H1 (cell line): ENCODE measurements around the gene CALHM3. TPM values are rescaled to one million over a fixed set of nuclear protein-coding genes. Genes with fewer than 3 reads are reported as not detected.

Experiments
- CTCF ChIA-PET: fragments of 300-600 bp; sonication (Branson Sonifier 250); formaldehyde crosslinking; loops from one replicate; lab custom pipeline; 2021; ENCODE audit not compliant: partially characterized antibody; lab: Charles Lee
- POLR2A ChIA-PET: fragments of 300-600 bp; sonication (Branson Sonifier 250); formaldehyde crosslinking; loops from one replicate; lab custom pipeline; 2021; ENCODE audit warnings: inconsistent platforms; ENCODE audit not compliant: partially characterized antibody; lab: Charles Lee
- DNase-seq, 2 experiments: peaks; one replicate each; pipeline versions ENCODE4 v3.0.0 to v3.0.0-alpha.2; 2010 to 2022; ENCODE audit warnings: low spot score in 2 of 2, low read depth in 1 of 2, mixed read lengths in 1 of 2
- FAIRE-seq: peaks from 2 replicates; lab custom pipeline; 2011; peaks lifted over from hg19 to GRCh38; lab: Jason Lieb, UNC
- H2AFZ ChIP-seq: 2 replicates; pipeline ENCODE4 v1.8.1; 2012; ENCODE audit warnings: low read length, inconsistent platforms
- H2AK5ac ChIP-seq: 2 replicates; pipeline ENCODE4 v1.6.1; 2013; ENCODE audit warnings: low read depth, low read length
- H2BK120ac ChIP-seq: replicated peaks from 2 replicates; pipeline ENCODE3; 2013; ENCODE audit warnings: low read depth, low read length, inconsistent platforms
- H2BK12ac ChIP-seq: 2 replicates; pipeline ENCODE4 v1.6.1; 2013; ENCODE audit warnings: low read depth, low read length
- H2BK15ac ChIP-seq: 2 replicates; pipeline ENCODE4 v1.6.1; 2013; ENCODE audit warnings: low read length
- H2BK20ac ChIP-seq: 2 replicates; pipeline ENCODE4 v1.6.1; 2013; ENCODE audit warnings: low read length
- H2BK5ac ChIP-seq: 2 replicates; pipeline ENCODE4 v1.6.1; 2013; ENCODE audit warnings: low read depth, low read length
- H3K14ac ChIP-seq: 2 replicates; pipeline ENCODE4 v1.6.1; 2013; ENCODE audit warnings: inconsistent platforms; ENCODE audit not compliant: insufficient read length
- H3K18ac ChIP-seq: 2 replicates; pipeline ENCODE4 v1.6.1; 2013; ENCODE audit warnings: low read length; ENCODE audit errors: extremely low read depth
- H3K23ac ChIP-seq: 2 replicates; pipeline ENCODE4 v1.6.1; 2013; ENCODE audit warnings: inconsistent platforms; ENCODE audit not compliant: insufficient read length
- H3K23me2 ChIP-seq: 2 replicates; pipeline ENCODE4 v1.6.1; 2013; ENCODE audit warnings: low read depth, low read length
- H3K27ac ChIP-seq: 2 replicates; pipeline ENCODE4 v1.6.1; 2011; ENCODE audit warnings: low read depth, low read length, inconsistent platforms
- H3K27me3 ChIP-seq, 4 experiments: replicated peaks in 1 of 4; 1 replicate in 1 of 4; 2 replicates in 3 of 4; pipeline versions ENCODE4 v1.6.1 to v1.8.1; 2011 to 2013; ENCODE audit warnings: low read length in 3 of 4, mild to moderate bottlenecking in 3 of 4, inconsistent platforms in 2 of 4, mixed read lengths in 2 of 4, moderate library complexity in 1 of 4; ENCODE audit not compliant: control insufficient read depth in 3 of 4, insufficient read depth in 3 of 4; ENCODE audit errors: extremely low read depth in 1 of 4
- H3K36me3 ChIP-seq, 4 experiments: 2 replicates each; pipeline versions ENCODE4 v1.6.1 to v1.8.1; 2011 to 2013; ENCODE audit warnings: mild to moderate bottlenecking in 4 of 4, low read length in 3 of 4, moderate library complexity in 2 of 4, control low read depth in 1 of 4, inconsistent platforms in 1 of 4; ENCODE audit not compliant: insufficient read depth in 4 of 4, control insufficient read depth in 2 of 4
- H3K4ac ChIP-seq: replicated peaks from 2 replicates; pipeline ENCODE3; 2013; ENCODE audit warnings: low read length, low read depth, mixed read lengths, inconsistent platforms; ENCODE audit not compliant: insufficient read length
- H3K4me1 ChIP-seq, 4 experiments: replicated peaks in 1 of 4; 1 replicate in 1 of 4; 2 replicates in 3 of 4; pipeline versions ENCODE4 v1.6.1 to v1.8.1; 2011 to 2013; ENCODE audit warnings: low read length in 3 of 4, inconsistent platforms in 2 of 4, mixed read lengths in 1 of 4; ENCODE audit not compliant: insufficient read depth in 4 of 4, control insufficient read depth in 3 of 4
- H3K4me2 ChIP-seq, 2 experiments: 2 replicates each; pipeline versions ENCODE4 v1.6.1 to v1.8.1; 2011 to 2013; ENCODE audit warnings: low read depth in 2 of 2, low read length in 2 of 2, control low read depth in 1 of 2, inconsistent platforms in 1 of 2, mild to moderate bottlenecking in 1 of 2; ENCODE audit not compliant: insufficient read depth in 1 of 2
- H3K4me3 ChIP-seq, 4 experiments: fragments of 200-600, 300-600 bp in 1 of 4; sonication (generic), shearing (Covaris generic), sonication (Bioruptor Twin) in 1 of 4; 2 replicates each; pipeline versions ENCODE4 v1.5.1 to v1.8.1; 2011 to 2016; ENCODE audit warnings: low read length in 4 of 4, low read depth in 3 of 4, control low read depth in 2 of 4, inconsistent platforms in 2 of 4, mild to moderate bottlenecking in 2 of 4, mixed read lengths in 1 of 4, moderate library complexity in 1 of 4; ENCODE audit not compliant: insufficient read depth in 2 of 4; ENCODE audit errors: extremely low read depth in 1 of 4
- H3K56ac ChIP-seq: replicated peaks from 2 replicates; pipeline ENCODE3; 2013; ENCODE audit warnings: low read depth, mild to moderate bottlenecking, mixed read lengths, low read length, inconsistent platforms; ENCODE audit not compliant: insufficient read length
- H3K79me1 ChIP-seq: 2 replicates; pipeline ENCODE4 v1.6.1; 2013; ENCODE audit warnings: low read depth, low read length, control low read depth
- H3K79me2 ChIP-seq, 2 experiments: 2 replicates each; pipeline versions ENCODE4 v1.6.1 to v1.8.1; 2012 to 2013; ENCODE audit warnings: low read length in 2 of 2, mild to moderate bottlenecking in 2 of 2, inconsistent platforms in 1 of 2; ENCODE audit not compliant: insufficient read depth in 2 of 2, control insufficient read depth in 1 of 2
- H3K9ac ChIP-seq, 4 experiments: replicated peaks in 1 of 4; 1 replicate in 1 of 4; 2 replicates in 3 of 4; pipeline versions ENCODE4 v1.6.1 to v1.8.1; 2011 to 2013; ENCODE audit warnings: low read depth in 3 of 4, low read length in 3 of 4, control low read depth in 2 of 4, mild to moderate bottlenecking in 2 of 4, moderate library complexity in 2 of 4, inconsistent platforms in 1 of 4; ENCODE audit errors: extremely low read depth in 1 of 4
- H3K9me3 ChIP-seq, 2 experiments: 2 replicates each; pipeline versions ENCODE4 v1.6.1 to v1.8.1; 2012 to 2013; ENCODE audit warnings: mild to moderate bottlenecking in 2 of 2, moderate library complexity in 2 of 2, control low read depth in 1 of 2, inconsistent platforms in 1 of 2, low read depth in 1 of 2, low read length in 1 of 2, mixed read lengths in 1 of 2; ENCODE audit not compliant: insufficient read depth in 2 of 2
- H4K20me1 ChIP-seq, 2 experiments: replicated peaks in 1 of 2; 2 replicates each; pipeline versions ENCODE3 to v1.8.1; 2011 to 2013; ENCODE audit warnings: inconsistent platforms in 2 of 2, low read length in 2 of 2, mild to moderate bottlenecking in 1 of 2; ENCODE audit not compliant: insufficient read depth in 2 of 2, control insufficient read depth in 1 of 2
- H4K5ac ChIP-seq: 2 replicates; pipeline ENCODE4 v1.6.1; 2013; ENCODE audit warnings: low read length, low read depth, mixed read lengths, inconsistent platforms; ENCODE audit not compliant: insufficient read length
- H4K8ac ChIP-seq: 2 replicates; pipeline ENCODE4 v1.8.0; 2013; ENCODE audit warnings: mild to moderate bottlenecking, moderate library complexity, low read length, inconsistent platforms; ENCODE audit not compliant: insufficient read depth; ENCODE audit errors: extremely low read depth
- H4K91ac ChIP-seq: replicated peaks from 2 replicates; pipeline ENCODE3; 2013; ENCODE audit warnings: low read length, mixed read lengths, inconsistent platforms; ENCODE audit not compliant: insufficient read length
- EP300 ChIP-seq, 2 experiments: IDR thresholded peaks; 1 replicate in 1 of 2; 2 replicates in 1 of 2; pipeline ENCODE4 v1.6.1; 2011 to 2012; ENCODE audit warnings: low read depth in 2 of 2, low read length in 2 of 2, mild to moderate bottlenecking in 2 of 2, borderline replicate concordance in 1 of 2, inconsistent platforms in 1 of 2, moderate library complexity in 1 of 2
- GABPA ChIP-seq: IDR thresholded peaks from 2 replicates; pipeline ENCODE4 v1.6.1; 2011; ENCODE audit warnings: mild to moderate bottlenecking, low read length, moderate library complexity, borderline replicate concordance; ENCODE audit not compliant: insufficient read depth
- NRF1 ChIP-seq: IDR thresholded peaks from 2 replicates; pipeline ENCODE4 v1.6.1; 2011; ENCODE audit warnings: mild to moderate bottlenecking, low read depth, low read length, improper control_type of control experiment
- PHF8 ChIP-seq: fragments of 200-600 bp; sonication (generic); conservative IDR thresholded peaks from 2 replicates; pipeline ENCODE4 v1.7.1; 2012; ENCODE audit warnings: low read depth, mild to moderate bottlenecking, inconsistent platforms, low read length, moderate library complexity
- POU5F1 ChIP-seq: IDR thresholded peaks from 2 replicates; pipeline ENCODE4 v1.6.1; 2011; ENCODE audit warnings: low read depth, mild to moderate bottlenecking, low read length, moderate library complexity
- RBBP5 ChIP-seq: IDR thresholded peaks from 2 replicates; pipeline ENCODE4 v1.7.1; 2012; ENCODE audit warnings: low read depth, mild to moderate bottlenecking, inconsistent platforms, low read length, moderate library complexity, borderline replicate concordance
- RNF2 ChIP-seq: fragments of 200-900, 300-1000 bp; sonication (generic); IDR thresholded peaks from 2 replicates; pipeline ENCODE4 v1.7.1; 2016; ENCODE audit warnings: borderline replicate concordance, low read depth, mild to moderate bottlenecking, antibody characterized with exemption, low read length; ENCODE audit not compliant: poor library complexity, severe bottlenecking; ENCODE audit errors: missing control alignments
- RXRA ChIP-seq: IDR thresholded peaks from 2 replicates; pipeline ENCODE4 v1.6.1; 2011; ENCODE audit warnings: low read depth, mild to moderate bottlenecking, low read length, moderate library complexity; ENCODE audit not compliant: insufficient read depth
- SAP30 ChIP-seq: fragments of 300-600 bp; sonication (generic); IDR thresholded peaks from 2 replicates; pipeline ENCODE4 v1.7.1; 2012; ENCODE audit warnings: low read length, moderate library complexity, mild to moderate bottlenecking, inconsistent platforms; ENCODE audit not compliant: insufficient read depth, insufficient replicate concordance
- SIRT6 ChIP-seq: IDR thresholded peaks from one replicate; pipeline ENCODE4 v1.7.1; 2012; ENCODE audit warnings: low read length, inconsistent platforms
- WGBS, 2 experiments: shearing (Covaris generic) in 1 of 2; methylation state at CpG; one replicate each; pipeline versions ENCODE4 v1.1.6 to v1.1.7; 2013 to 2015; ENCODE audit warnings: low lambda C conversion rate in 2 of 2, mixed read lengths in 2 of 2, inconsistent platforms in 1 of 2, low coverage in 1 of 2, missing lambda C conversion rate in 1 of 2; ENCODE audit not compliant: insufficient replicate concordance in 2 of 2, insufficient coverage in 1 of 2, insufficient read length in 1 of 2; ENCODE audit errors: extremely low coverage in 1 of 2, missing lambda C conversion rate in 1 of 2; 5-methylcytosine and 5-hydroxymethylcytosine counted together
- polyA plus RNA-seq, 7 experiments: library from polyadenylated mRNA; depleted of rRNA in 3 of 7; stranded (reverse) in 5 of 7; unstranded in 2 of 7; fragments of >200 nt in 5 of 7; fragments of 200-250 nt in 2 of 7; gene quantifications; 1 replicate in 5 of 7; 2 replicates in 1 of 7; 4 replicates in 1 of 7; pipeline versions ENCODE4 v1.2.1 to v1.2.3, GENCODE V29; 2011 to 2013; ENCODE audit warnings: missing spikeins in 2 of 7, mixed read lengths in 2 of 7
- total RNA-seq: library from RNA; stranded (reverse); fragmentation: NEBNext Ultra II Directional; extraction: Animal tissue kit (Norgen Biotek cat#: 25700); gene quantifications from 2 replicates; pipeline ENCODE4 v1.2.1, GENCODE V29; 2021

Gene CALHM3
- total and polyA plus RNA-seq, 2 of the 8 experiments (the other 6 are each of a cell fraction or from before 2014, with no cell fraction given), result 0.17 to 0.60 TPM

DNA sequence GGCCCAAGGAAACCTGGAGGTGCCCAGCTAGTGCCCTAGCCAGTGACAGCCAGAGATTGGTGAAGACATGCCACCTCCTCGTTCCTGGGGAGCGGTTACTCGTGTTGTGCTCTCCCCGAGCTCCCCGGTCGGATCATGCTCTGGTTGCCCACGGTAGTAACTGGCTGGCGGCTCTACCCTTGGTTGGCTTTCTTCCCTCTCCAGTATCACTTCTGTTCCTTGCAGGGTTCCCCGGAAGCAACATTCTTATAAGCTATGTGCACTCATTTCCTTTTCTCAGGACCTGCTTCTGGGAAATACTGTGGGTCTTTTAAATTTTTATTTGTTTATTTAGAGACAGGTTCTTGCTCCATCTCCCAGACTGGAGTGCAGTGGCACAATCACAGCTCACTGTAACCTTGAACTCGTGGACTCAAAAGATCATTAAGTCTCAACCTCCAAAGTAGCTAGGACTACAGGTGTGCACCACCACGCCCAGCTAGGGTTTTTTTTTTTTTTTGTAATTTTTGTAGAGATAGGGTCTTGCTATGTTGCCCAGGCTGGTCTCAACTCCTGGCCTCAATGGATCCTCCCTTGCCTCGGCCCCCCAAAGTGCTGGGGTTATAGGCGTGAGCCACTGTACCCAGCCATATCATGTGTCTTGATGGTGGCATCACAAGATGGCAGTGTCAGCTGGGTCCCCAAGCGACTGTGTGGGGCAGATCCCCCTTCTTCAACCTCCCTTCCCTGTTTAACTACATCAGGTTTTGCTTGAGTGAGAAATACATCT is 13.4 kb downstream of the CALHM3 start:
- no peaks in the 10 kb centered on the region for H4K20me1 ChIP-seq
- no peak overlapping the region for H4K91ac ChIP-seq
- ChIA-PET POLR2A (interaction anchor here (1.8 kb wide), 1 partner anchor 11 kb away, joined by 4 read pairs; no protein-coding TSS in a partner anchor), CTCF (interaction anchor here (1.1 to 2.9 kb wide), 4 partner anchors 11 to 78 kb away, joined by 3 to 23 read pairs (median 8); no protein-coding TSS in a partner anchor)
- H3K4me2 ChIP-seq, result no peak overlapping the region
- DNase-seq (no peak), FAIRE-seq (no peak)
- H3K18ac ChIP-seq, result no peak overlapping the region
- H3K79me2 ChIP-seq, result no peaks in the 10 kb centered on the region
- no peaks in the 10 kb centered on the region for H3K23me2 ChIP-seq
- no peaks in the 10 kb centered on the region for H3K79me1 ChIP-seq
- no peak overlapping the region for H2BK15ac ChIP-seq
- H3K56ac ChIP-seq, result no peak overlapping the region
- H2BK12ac ChIP-seq, result no peak overlapping the region
- H2BK5ac ChIP-seq, result no peak overlapping the region
- no peaks in the 10 kb centered on the region for H3K36me3 ChIP-seq
- no peak overlapping the region for H3K4ac ChIP-seq
- H2BK120ac ChIP-seq, result no peak overlapping the region
- no peaks in the 10 kb centered on the region for H3K9me3 ChIP-seq
- no peaks in the 10 kb centered on the region for H3K27me3 ChIP-seq
- H3K4me3 ChIP-seq, result no peak overlapping the region
- no peak overlapping the region for H3K23ac ChIP-seq
- H2AK5ac ChIP-seq, result no peak overlapping the region
- no peak overlapping the region for H2BK20ac ChIP-seq
- no peak overlapping the region for H4K8ac ChIP-seq
- 88% methylated on average over 14 of the region's 14 CpGs; no CpG with 5 or more reads in 1 of the 2 experiments for WGBS, 2 experiments
- H2AFZ ChIP-seq, result no peak overlapping the region
- no peaks in the 10 kb centered on the region for H3K4me1 ChIP-seq
- no peak overlapping the region for H3K9ac ChIP-seq
- no peak overlapping the region for H3K27ac ChIP-seq
- H4K5ac ChIP-seq, result no peak overlapping the region
- H3K14ac ChIP-seq, result no peak overlapping the region
- TF ChIP-seq POU5F1 (no peak), RBBP5 (no peak), GABPA (no peak), NRF1 (no peak), RNF2 (no peak), SIRT6 (no peak), RXRA (no peak), PHF8 (no peak), SAP30 (no peak), EP300 (IDR thresholded peaks at IDR 0.05; ENCODE audit: borderline replicate concordance in 1 of 2, low read depth in 2 of 2, low read length in 2 of 2) (no peak)
